Hematopoietic multipotent progenitor cell treated with erythropoietin and hydrocortisone succinate and interleukin-3 and kit ligand, for 4 days (in vitro differentiated cells): Measurements from ENCODE around the gene PCP4L1.

Experiments
- DNase-seq: peaks from one replicate; pipeline ENCODE4 v3.0.0-alpha.2; 2015

Gene PCP4L1

DNA sequence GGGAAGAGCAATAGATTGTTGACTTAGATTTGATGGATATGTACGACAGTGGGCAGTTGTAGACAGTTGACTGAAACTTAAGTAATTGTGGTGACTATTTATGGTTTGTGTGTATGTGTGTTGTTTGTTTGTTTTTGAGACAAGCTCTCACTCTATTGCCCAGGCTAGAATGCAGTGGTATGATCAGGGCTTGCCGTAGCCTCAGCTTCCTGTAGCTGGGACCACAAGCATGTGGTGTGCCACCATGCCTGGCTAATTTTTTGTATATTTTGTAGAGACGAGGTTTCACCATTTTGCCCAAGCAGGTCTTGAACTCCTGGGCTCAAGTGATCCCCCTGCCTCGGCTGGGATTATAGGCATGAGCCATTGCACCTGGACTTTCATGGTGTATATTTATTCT lies 65.5 kb downstream of the PCP4L1 start:
- peak; percentile 53 for DNase-seq

DNA sequence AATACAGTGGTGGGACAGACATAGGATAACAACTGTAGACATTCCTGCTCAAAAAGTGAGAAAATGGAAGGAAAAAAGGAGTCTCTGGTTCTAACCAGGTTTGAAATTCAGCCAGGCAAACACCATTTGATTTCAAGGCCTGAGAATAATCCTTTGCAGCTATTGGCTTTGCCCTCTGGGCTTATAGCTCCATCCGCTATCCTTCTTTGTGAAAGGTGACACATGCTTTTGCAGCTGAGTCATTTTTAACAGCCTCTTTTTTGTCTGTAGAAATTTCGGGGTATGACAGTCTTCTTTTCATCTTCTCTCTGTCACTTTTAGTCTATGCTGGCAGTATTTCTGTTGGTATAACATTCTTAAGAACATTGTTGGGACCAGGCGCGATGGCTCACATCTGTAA lies 71.8 kb downstream of the PCP4L1 start:
- no peak for DNase-seq

GRCh38 chr1:161333166-161333565 lies 74.6 kb downstream of the PCP4L1 start:
- no peak for DNase-seq
